HL-60 (cell line): ENCODE results near the gene NRCAM.

Source experiments
- DNase-seq, 2 experiments: peaks; one replicate each; pipeline ENCODE4 v3.0.0-alpha.2; 2010 to 2020; ENCODE audit warnings: low read depth in 1 of 2, low spot score in 1 of 2
- H3K27ac ChIP-seq: fragments of 250-450 bp; sonication (Bioruptor Pico); replicated peaks from 2 replicates; pipeline ENCODE4 v1.5.1; 2020; ENCODE audit warnings: mild to moderate bottlenecking, moderate library complexity
- H3K27me3 ChIP-seq: fragments of 250-450 bp; sonication (Bioruptor Pico); 2 replicates; pipeline ENCODE4 v1.5.1; 2021; ENCODE audit warnings: mild to moderate bottlenecking, moderate library complexity; ENCODE audit not compliant: insufficient read depth, poor library complexity, severe bottlenecking
- H3K4me3 ChIP-seq: replicated peaks from 2 replicates; pipeline ENCODE4 v1.5.1; 2011; ENCODE audit warnings: mild to moderate bottlenecking, control low read depth, low read length; ENCODE audit not compliant: insufficient read depth
- CTCF ChIP-seq: IDR thresholded peaks from one replicate; pipeline ENCODE4 v1.5.1; 2011; ENCODE audit warnings: low read length, control low read depth, inconsistent platforms; ENCODE audit not compliant: insufficient read depth
- GABPA ChIP-seq: IDR thresholded peaks from 2 replicates; pipeline ENCODE4 v1.6.1; 2012; ENCODE audit warnings: low read depth
- POLR2AphosphoS5 ChIP-seq: IDR thresholded peaks from 2 replicates; pipeline ENCODE4 v1.6.1; 2012; ENCODE audit warnings: low read depth
- REST ChIP-seq: IDR thresholded peaks from 2 replicates; pipeline ENCODE4 v1.6.1; 2012; ENCODE audit warnings: low read depth; ENCODE audit not compliant: insufficient replicate concordance
- SPI1 ChIP-seq: IDR thresholded peaks from 2 replicates; pipeline ENCODE4 v1.6.1; 2012; ENCODE audit warnings: low read depth, mild to moderate bottlenecking, borderline replicate concordance

NRCAM gene

DNA sequence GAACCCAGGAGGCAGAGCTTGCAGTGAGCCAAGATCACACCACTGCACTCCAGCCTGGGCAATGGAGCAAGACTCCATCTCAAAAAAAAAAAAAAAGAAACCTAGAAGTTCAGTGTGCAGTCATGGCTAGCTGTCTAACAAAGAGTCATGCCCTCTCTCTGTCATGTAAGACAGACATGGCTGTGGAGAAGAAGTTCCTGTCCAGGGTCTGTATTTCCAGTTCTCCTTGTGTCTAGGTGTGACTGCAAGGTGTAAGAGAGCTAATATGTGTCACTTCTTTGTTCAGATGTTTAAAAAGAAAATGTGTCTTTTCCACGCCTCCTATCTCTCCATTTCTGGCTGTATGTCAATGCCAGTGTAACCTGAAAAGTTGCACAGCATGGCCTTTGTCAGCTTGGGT is 139.5 kb downstream of the NRCAM start:
- Histone ChIP-seq H3K4me3 (no peak overlapping the region), H3K27me3 (no peaks in the 10 kb centered on the region), H3K27ac (no peak overlapping the region)
- TF ChIP-seq SPI1: no peak
- TF ChIP-seq GABPA: no peak
- no peak for DNase-seq

GRCh38 chr7:108314551-108314950 is 141.7 kb downstream of the NRCAM start:
- no peak overlapping the region for H3K27ac ChIP-seq
- TF ChIP-seq CTCF (no peak), POLR2AphosphoS5 (no peak), REST (no peak), GABPA (no peak)
- DNase-seq: no peak
- no peak overlapping the region for H3K4me3 ChIP-seq
- no peaks in the 10 kb centered on the region for H3K27me3 ChIP-seq

DNA sequence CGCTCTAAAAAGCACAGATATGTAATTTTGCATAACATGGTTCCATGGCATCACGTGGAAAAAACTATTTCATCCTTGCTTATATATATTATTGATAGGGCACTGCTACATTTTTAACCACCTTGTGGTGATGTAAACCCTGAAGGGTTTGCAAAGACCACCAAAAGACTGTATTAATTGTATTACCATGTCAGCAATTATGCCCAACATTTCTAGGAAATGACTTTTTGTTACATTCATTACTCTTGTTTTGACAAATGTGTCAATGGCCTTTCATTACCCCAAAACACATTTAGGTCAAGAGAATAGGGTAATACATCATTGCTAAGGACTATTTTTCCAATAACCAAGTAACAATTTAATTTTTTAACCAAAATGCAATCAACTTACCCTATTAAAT is 142.2 kb downstream of the NRCAM start:
- no peak for TF ChIP-seq CTCF
- no peak for TF ChIP-seq POLR2AphosphoS5
- TF ChIP-seq GABPA: no peak
- TF ChIP-seq SPI1: no peak
- TF ChIP-seq REST: no peak
- H3K27ac ChIP-seq: no peak overlapping the region
- DNase-seq: no peak
- H3K4me3 ChIP-seq: no peak overlapping the region
- no peaks in the 10 kb centered on the region for H3K27me3 ChIP-seq

GRCh38 chr7:108313086-108313485 is 143.2 kb downstream of the NRCAM start:
- TF ChIP-seq REST (no peak), CTCF (no peak), SPI1 (no peak), GABPA (no peak), POLR2AphosphoS5 (no peak)
- Histone ChIP-seq H3K4me3 (no peak overlapping the region), H3K27ac (no peak overlapping the region), H3K27me3 (no peaks in the 10 kb centered on the region)
- DNase-seq: no peak
